K562 (cell line): Measurements from ENCODE around the gene PRKAR2B. TPM values are rescaled to one million over a fixed set of nuclear protein-coding genes. Genes with fewer than 3 reads are reported as not detected.

Experiments
- E2F5 ChIP-seq: sonication (generic); formaldehyde crosslinking; IDR thresholded peaks from 2 replicates; pipeline ENCODE4 v1.8.0; 2022; ENCODE audit warnings: mild to moderate bottlenecking, missing genetic modification reagents
- ELF1 ChIP-seq: fragments of 200-800 bp; sonication (Bioruptor generic); IDR thresholded peaks from 2 replicates; pipeline ENCODE4 v1.6.1; 2016; ENCODE audit warnings: missing genetic modification characterization, missing compliant biosample characterization
- JUNB ChIP-seq: fragments of 450-650 bp; formaldehyde crosslinking; conservative IDR thresholded peaks from 2 replicates; pipeline ENCODE4 v1.4.0; 2020; ENCODE audit warnings: mild to moderate bottlenecking
- KLF1 ChIP-seq: fragments of 450-650 bp; IDR thresholded peaks from 2 replicates; pipeline ENCODE4 v1.6.1; 2016; ENCODE audit warnings: missing genetic modification characterization, missing compliant biosample characterization
- NFE2L1 ChIP-seq: fragments of 450-650 bp; IDR thresholded peaks from 2 replicates; pipeline ENCODE4 v1.6.1; 2016; ENCODE audit warnings: missing genetic modification characterization, low read depth, mild to moderate bottlenecking, missing compliant biosample characterization, moderate library complexity, borderline replicate concordance
- TBP ChIP-seq: optimal IDR thresholded peaks from 2 replicates; pipeline ENCODE3; 2011; ENCODE audit warnings: low read depth, low read length, improper control_type of control experiment
- TGIF2 ChIP-seq: sonication (generic); formaldehyde crosslinking; IDR thresholded peaks from 2 replicates; pipeline ENCODE4 v1.8.1; 2022; ENCODE audit warnings: mild to moderate bottlenecking, missing genetic modification reagents, moderate library complexity
- TRIM28 ChIP-seq: fragments of 450-650 bp; IDR thresholded peaks from 2 replicates; pipeline ENCODE4 v1.6.1; 2017
- ZNF23 ChIP-seq: fragments of 250-450 bp; sonication (Bioruptor Pico); IDR thresholded peaks from 2 replicates; pipeline ENCODE4 v1.4.0; 2020; ENCODE audit warnings: mild to moderate bottlenecking
- ZNF668 ChIP-seq: fragments of 250-450 bp; sonication (Bioruptor Pico); IDR thresholded peaks from 2 replicates; pipeline ENCODE4 v1.8.0; 2022; ENCODE audit warnings: mild to moderate bottlenecking, inconsistent platforms
- ZZZ3 ChIP-seq: fragments of 450-650 bp; IDR thresholded peaks from 2 replicates; pipeline ENCODE4 v1.6.1; 2016; ENCODE audit warnings: antibody characterized with exemption, mild to moderate bottlenecking, moderate library complexity
- polyA plus RNA-seq, 8 experiments: library from polyadenylated mRNA; depleted of rRNA in 4 of 8; stranded (reverse) in 5 of 8; unstranded in 3 of 8; fragments of >200 nt; fragmentation: Nextera tagmentation in 2 of 8; fragmentation: Illumina TruSeq in 1 of 8; extraction: Ambion mirVana in 2 of 8; extraction: Trizol in 1 of 8; gene quantifications; 2 replicates each; pipeline versions ENCODE4 v1.2.1 to v1.2.3, GENCODE V29; 2011 to 2014; ENCODE audit warnings: inconsistent platforms in 1 of 8, missing spikeins in 1 of 8
- total RNA-seq, 7 experiments: library from RNA; depleted of rRNA in 6 of 7; stranded (reverse); fragments of >200 nt in 6 of 7; fragmentation: Illumina TruSeq in 2 of 7; extraction: Trizol in 2 of 7; gene quantifications; 2 replicates each; pipeline versions ENCODE4 v1.2.1 to v1.2.3, GENCODE V29; 2011 to 2021; ENCODE audit warnings: low replicate concordance in 1 of 7
- TF ChIP-seq, protein P1 (sequence below): fragments of 250-450 bp; sonication (Bioruptor Pico); IDR thresholded peaks from 2 replicates; pipeline ENCODE4 v1.4.0; 2020
- TF ChIP-seq, protein P2 (sequence below): fragments of 450-650 bp; formaldehyde crosslinking; IDR thresholded peaks from 2 replicates; pipeline ENCODE4 v1.4.0; 2020; ENCODE audit warnings: mild to moderate bottlenecking, moderate library complexity
- TF ChIP-seq, protein P3 (sequence below): IDR thresholded peaks from 3 replicates; pipeline ENCODE4 v1.6.1; 2011; ENCODE audit warnings: borderline replicate concordance, mild to moderate bottlenecking, moderate library complexity; ENCODE audit not compliant: insufficient read length; ENCODE audit errors: extremely low read depth

Gene PRKAR2B
- total and polyA plus RNA-seq, 9 of the 15 experiments (the other 6 are each of a cell fraction or from before 2014, with no cell fraction given), result 59.0 to 173 (median 129) TPM

DNA sequence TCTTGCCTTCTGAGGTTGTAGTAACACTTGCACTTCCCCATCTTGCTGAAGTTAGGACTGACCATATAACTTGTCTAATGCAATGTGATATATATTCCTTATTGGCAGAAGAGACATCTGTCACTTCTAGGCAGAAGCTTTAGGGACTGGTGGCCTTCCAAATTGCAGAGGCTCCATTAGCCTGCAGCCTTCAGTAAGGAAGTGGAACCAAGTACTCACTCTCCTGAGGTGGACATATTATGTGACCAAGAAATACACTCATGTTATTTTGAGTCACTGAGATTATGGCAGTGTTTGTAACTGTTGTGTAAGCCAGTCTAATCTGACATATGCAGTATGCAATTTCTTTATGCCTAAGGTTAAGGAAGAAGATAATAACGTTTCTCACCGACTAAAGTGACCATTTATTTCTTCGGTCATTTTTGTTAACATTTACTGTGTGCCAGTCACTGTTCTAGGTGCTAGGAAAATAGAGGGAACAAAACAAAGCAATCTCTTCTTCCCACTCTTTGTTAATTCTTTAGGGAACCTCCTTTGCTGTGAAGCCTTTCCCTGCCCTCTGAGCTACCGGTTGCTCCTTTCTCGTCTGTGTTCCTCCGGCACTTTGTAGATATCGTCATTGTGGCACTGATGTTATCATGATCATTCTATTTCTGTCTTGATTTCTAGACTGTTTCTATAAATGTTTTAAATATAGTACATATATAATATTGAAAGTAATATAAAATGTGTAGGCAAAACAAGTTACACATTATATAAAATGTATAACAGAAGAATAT, 71.4 kb downstream of the PRKAR2B start (continued):
- TF ChIP-seq, protein P1, sequence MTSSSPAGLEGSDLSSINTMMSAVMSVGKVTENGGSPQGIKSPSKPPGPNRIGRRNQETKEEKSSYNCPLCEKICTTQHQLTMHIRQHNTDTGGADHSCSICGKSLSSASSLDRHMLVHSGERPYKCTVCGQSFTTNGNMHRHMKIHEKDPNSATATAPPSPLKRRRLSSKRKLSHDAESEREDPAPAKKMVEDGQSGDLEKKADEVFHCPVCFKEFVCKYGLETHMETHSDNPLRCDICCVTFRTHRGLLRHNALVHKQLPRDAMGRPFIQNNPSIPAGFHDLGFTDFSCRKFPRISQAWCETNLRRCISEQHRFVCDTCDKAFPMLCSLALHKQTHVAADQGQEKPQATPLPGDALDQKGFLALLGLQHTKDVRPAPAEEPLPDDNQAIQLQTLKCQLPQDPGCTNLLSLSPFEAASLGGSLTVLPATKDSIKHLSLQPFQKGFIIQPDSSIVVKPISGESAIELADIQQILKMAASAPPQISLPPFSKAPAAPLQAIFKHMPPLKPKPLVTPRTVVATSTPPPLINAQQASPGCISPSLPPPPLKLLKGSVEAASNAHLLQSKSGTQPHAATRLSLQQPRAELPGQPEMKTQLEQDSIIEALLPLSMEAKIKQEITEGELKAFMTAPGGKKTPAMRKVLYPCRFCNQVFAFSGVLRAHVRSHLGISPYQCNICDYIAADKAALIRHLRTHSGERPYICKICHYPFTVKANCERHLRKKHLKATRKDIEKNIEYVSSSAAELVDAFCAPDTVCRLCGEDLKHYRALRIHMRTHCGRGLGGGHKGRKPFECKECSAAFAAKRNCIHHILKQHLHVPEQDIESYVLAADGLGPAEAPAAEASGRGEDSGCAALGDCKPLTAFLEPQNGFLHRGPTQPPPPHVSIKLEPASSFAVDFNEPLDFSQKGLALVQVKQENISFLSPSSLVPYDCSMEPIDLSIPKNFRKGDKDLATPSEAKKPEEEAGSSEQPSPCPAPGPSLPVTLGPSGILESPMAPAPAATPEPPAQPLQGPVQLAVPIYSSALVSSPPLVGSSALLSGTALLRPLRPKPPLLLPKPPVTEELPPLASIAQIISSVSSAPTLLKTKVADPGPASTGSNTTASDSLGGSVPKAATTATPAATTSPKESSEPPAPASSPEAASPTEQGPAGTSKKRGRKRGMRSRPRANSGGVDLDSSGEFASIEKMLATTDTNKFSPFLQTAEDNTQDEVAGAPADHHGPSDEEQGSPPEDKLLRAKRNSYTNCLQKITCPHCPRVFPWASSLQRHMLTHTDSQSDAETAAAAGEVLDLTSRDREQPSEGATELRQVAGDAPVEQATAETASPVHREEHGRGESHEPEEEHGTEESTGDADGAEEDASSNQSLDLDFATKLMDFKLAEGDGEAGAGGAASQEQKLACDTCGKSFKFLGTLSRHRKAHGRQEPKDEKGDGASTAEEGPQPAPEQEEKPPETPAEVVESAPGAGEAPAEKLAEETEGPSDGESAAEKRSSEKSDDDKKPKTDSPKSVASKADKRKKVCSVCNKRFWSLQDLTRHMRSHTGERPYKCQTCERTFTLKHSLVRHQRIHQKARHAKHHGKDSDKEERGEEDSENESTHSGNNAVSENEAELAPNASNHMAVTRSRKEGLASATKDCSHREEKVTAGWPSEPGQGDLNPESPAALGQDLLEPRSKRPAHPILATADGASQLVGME (CRISPR knock-in tag), result no peak
- TF ChIP-seq E2F5 (CRISPR knock-in tag) (no peak), ZZZ3 (no peak), JUNB (no peak), TGIF2 (CRISPR knock-in tag) (no peak), ZNF668 (CRISPR knock-in tag) (no peak), ZNF23 (CRISPR knock-in tag) (no peak), ELF1 (tag) (no peak; the same call in 1 of the 2 replicates), NFE2L1 (tag) (no peak), TBP (no peak), KLF1 (tag) (no peak), TRIM28 (no peak)
- TF ChIP-seq, protein P2, sequence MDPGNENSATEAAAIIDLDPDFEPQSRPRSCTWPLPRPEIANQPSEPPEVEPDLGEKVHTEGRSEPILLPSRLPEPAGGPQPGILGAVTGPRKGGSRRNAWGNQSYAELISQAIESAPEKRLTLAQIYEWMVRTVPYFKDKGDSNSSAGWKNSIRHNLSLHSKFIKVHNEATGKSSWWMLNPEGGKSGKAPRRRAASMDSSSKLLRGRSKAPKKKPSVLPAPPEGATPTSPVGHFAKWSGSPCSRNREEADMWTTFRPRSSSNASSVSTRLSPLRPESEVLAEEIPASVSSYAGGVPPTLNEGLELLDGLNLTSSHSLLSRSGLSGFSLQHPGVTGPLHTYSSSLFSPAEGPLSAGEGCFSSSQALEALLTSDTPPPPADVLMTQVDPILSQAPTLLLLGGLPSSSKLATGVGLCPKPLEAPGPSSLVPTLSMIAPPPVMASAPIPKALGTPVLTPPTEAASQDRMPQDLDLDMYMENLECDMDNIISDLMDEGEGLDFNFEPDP, result no peak
- TF ChIP-seq, protein P3, sequence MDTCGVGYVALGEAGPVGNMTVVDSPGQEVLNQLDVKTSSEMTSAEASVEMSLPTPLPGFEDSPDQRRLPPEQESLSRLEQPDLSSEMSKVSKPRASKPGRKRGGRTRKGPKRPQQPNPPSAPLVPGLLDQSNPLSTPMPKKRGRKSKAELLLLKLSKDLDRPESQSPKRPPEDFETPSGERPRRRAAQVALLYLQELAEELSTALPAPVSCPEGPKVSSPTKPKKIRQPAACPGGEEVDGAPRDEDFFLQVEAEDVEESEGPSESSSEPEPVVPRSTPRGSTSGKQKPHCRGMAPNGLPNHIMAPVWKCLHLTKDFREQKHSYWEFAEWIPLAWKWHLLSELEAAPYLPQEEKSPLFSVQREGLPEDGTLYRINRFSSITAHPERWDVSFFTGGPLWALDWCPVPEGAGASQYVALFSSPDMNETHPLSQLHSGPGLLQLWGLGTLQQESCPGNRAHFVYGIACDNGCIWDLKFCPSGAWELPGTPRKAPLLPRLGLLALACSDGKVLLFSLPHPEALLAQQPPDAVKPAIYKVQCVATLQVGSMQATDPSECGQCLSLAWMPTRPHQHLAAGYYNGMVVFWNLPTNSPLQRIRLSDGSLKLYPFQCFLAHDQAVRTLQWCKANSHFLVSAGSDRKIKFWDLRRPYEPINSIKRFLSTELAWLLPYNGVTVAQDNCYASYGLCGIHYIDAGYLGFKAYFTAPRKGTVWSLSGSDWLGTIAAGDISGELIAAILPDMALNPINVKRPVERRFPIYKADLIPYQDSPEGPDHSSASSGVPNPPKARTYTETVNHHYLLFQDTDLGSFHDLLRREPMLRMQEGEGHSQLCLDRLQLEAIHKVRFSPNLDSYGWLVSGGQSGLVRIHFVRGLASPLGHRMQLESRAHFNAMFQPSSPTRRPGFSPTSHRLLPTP, result no peak
